Stimulated activated CD4-positive, alpha-beta T cell treated with anti-CD3 and anti-CD28 coated beads, Interleukin-4, amount 100 ng/mL, for 4 hours (primary cell): ENCODE data around the gene PDSS1.
"Not testable (repeated sequence)": the region's sequence is repeated elsewhere in the genome, so short reads cannot be mapped to it uniquely, and the experiment has no call there.

Experiments
- DNase-seq, 2 experiments: peaks; one replicate each; pipeline ENCODE4 v3.0.0-alpha.2; 2020

The PDSS1 gene

DNA sequence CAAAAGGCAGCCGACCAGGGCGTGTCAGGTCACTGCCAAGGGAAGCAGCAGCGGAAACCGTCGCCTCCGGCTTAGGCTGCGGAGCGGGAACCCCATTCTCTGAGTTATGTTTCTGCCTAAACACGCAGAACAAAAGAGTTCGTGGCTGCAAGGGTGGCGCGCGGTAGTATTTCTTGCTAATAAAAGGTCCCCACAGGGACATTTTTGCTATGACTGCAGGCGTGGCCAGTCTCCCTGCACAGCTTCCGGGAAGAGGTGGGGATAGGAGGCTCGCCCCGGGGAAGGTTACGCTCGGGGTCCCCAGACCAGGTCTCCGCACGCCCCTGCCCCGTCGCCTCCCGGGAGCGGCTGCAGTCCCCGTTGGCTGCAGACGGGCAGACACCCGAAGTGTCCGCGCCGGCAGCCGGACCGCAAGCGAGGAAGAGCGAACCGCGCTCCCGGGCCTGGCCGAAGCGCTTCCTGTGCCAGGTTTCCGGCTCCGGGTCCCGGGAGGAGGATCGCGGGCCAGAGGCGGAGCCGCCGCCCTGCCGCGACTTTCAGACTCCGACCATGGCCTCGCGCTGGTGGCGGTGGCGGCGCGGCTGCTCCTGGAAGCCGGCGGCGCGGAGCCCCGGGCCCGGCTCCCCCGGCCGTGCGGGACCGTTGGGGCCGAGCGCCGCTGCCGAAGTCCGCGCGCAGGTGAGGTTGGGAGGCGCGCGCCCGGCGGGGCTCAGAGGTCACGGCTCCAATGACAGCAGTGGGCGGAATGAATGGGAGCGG, at the start of gene PDSS1:
Gene PDSS1 (plus strand): TSS at position 539 of the 759 bp plus-strand sequence. CDS start 11 bp downstream, at position 550.
- DNase-seq = peak; percentile 61 to 68

- DNase-seq = not testable (repeated sequence)
Measured at GRCh38 chr10:26648245-26648636, 49.3 kb upstream of the PDSS1 start.

DNA sequence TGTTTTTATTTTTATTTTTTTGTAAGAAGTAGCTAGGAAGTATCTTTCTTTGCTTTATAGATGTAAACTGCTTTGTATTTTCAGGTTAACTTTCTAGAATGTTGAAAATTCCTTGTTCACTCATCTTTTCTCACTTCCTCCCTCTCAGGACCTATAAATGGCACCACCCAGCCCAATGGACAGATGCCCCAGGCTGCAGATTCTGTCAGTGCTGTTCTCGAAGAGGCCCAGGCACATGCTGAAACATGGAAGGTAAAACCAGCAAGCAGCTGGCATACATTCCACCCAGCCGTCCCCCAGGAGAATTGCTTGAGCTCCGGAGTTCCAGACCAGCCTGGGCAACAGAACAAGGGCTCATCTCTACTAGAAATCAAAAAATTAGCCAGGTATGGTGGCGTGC, 47.1 kb upstream of the PDSS1 start:
- DNase-seq = no peak

- DNase-seq = not testable (repeated sequence)
Measured at GRCh38 chr10:26651476-26651875, 46.0 kb upstream of the PDSS1 start.

GRCh38 chr10:26653004-26653403, 44.5 kb upstream of the PDSS1 start:
- no peak for DNase-seq

GRCh38 chr10:26655746-26656145, 41.8 kb upstream of the PDSS1 start:
- no peak for DNase-seq

DNA sequence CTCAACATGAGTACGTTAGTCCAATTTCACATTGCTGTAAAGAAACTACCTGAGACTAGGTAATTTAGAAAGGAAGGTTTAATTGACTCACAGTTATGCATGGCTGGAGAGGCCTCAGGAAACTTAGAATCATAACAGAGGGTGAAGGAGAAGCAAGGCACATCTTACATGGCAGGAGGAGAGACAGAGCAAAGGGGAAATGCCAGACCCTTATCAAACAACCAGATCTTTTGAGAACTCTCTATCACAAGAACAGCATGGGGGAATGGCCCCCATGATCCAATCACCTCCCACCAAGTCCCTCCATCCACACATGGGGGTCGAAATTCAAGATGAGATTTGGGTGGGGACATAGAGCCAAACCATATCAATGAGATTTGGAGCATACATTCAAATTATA, 34.6 kb upstream of the PDSS1 start:
- DNase-seq = no peak

DNA sequence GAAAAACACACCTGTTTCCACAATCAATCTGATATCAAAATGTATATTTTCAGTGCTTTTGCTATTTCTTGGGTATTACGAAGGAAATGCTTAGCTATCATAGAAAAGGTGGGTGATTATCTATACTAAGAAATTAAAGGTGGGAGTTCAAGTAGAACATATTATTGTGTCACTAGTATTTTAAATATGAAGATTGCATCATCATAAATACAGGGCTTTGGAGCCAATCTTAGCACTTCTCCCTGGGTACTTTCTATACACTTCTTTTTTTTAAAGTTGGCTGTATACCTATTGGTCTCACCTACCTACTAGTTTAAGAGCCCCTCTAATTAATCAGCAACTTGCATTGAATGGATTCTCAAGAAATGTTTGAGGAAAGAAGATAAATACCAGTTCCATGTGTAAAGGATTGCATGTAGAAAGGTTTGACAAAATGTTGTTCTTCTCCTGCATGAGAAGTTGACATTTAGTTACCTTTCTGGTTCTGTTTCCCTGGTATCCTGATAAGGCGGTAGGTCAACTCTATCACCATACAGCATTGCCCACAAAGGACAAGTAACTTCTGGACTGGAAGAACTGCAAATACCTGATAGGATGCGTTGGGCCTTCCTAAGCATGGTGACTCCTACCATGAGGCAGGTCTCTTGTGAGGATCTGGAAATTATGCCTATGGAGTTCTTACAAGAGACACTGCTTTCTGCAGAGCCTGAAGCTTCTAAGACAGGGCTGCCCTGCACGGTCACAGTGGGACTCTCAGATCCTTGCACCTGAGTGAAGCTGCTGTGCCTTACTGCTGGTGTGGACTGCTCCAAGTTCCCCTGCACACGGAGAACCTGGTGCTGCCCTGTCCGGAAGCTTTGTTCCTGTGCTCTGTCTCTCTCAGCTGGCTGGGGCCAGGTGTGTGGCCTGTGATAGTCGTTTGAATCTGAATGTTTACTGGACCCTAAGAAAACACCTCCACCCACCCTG, 32.1 kb upstream of the PDSS1 start:
- DNase-seq = no peak

- DNase-seq = no peak
Measured at GRCh38 chr10:26675873-26676257, 21.6 kb upstream of the PDSS1 start.

GRCh38 chr10:26679588-26679987, 17.9 kb upstream of the PDSS1 start:
- DNase-seq = no peak

- no peak for DNase-seq
Measured at GRCh38 chr10:26681076-26681475, 16.4 kb upstream of the PDSS1 start.

DNA sequence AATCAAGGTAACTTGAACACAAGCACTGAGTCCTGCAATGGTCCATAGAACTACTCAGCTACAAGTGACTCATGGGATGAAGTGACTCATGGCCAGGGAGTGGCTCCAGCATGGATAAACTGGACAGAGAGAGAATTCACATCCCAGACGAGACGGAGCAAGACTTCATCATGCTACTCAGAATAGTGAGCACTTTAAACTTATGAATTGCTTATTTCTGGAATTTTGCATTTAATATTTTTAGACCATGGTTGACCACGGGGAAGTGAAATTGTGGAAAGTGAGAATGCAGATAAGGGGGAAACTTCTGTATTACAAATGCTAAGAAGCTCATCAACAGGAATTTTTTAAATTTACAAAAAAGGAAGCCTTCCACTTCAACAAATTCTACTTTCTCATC, 15.5 kb upstream of the PDSS1 start:
- DNase-seq = not testable (repeated sequence)

DNA sequence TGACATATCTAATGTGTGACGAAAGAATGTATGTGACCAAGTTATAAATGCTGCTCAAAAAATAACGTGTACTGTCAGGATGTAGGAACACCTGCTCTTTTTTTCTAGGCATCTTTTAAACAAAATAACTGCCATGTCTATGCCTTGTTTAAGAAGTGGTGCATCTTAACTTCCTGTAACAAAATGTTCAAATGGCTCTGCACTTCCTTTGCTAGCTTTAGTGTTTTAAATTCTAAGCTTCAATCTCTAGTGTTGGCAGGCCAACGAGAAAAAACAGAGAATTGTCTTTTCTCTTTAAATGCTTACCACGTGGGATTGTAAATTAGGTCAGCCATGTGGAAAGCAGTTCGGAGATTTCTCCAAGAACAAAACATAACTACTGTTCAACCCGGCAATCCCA, 14.6 kb upstream of the PDSS1 start:
- no peak for DNase-seq

DNA sequence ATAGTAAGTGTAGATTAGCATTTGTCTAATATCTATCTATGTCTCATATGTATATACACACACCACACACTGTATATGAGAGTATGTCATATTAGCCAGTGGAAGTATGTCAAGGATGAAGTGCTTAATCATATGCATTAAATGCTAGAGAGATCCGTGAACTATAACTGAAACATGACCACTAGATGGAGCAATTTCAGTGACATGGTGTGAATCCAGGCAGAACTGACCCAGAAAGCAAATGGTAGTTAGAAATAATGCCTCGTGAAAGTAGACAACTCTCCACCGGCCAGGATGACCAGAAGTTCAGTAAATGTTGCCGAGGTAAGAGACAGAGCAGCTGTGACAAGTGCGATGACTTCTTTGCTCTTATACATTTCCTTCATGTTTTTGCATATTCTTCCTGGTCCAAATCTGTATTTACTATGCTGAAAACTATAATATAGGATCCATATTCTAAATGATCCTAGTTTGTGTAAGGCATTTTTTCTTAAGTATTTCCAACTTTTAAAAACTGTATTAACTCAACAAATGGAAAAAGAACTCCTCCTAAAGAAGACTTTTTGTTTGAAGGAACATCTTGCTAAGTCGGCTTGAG, 12.7 kb upstream of the PDSS1 start:
- not testable (repeated sequence) for DNase-seq

- no peak for DNase-seq
Measured at GRCh38 chr10:26685441-26685840, 12.1 kb upstream of the PDSS1 start.

DNA sequence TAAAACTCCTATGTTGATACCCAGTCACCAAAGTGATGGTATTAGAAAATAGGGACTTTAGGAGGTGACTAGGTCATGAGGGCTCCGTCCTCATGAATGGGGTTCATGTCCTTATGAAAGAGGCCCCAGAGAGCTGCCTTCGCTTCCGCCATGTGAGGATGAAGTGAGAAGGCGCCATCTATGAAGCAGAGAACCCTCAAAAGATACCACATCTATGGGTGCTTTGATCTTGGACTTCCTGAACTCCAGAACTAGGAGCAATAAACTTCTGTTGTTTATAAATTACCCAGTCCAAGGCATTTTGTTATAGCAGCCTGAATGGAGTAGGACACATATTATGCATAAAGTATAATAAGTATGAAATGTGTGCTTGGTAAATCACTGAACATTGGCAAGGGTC, 8.1 kb upstream of the PDSS1 start:
- DNase-seq = no peak

GRCh38 chr10:26690731-26691475, 6.6 kb upstream of the PDSS1 start:
- DNase-seq = no peak

GRCh38 chr10:26694536-26694935, 3.0 kb upstream of the PDSS1 start:
- not testable (repeated sequence) for DNase-seq

DNA sequence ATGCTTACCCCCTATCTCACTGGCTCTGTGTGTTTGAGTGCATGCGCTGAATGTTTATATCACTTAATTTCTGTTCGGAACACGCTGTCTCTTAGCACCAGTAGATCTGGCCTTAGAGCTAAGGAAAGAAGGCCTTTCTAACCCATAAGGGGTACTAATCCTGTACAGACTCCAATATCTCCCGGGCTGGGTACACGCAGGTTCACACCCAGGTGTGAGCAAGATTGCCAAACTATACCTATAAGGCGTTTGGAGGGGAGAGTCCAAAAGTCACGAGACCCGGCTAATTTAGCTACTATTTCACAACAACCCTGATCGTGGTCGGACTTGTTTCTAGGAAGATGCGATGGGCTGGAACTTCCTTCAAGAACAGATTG, 727 bp upstream of the PDSS1 start:
- no peak for DNase-seq

GRCh38 chr10:26697922-26698608, 564 bp downstream of the PDSS1 start:
- DNase-seq = no peak

DNA sequence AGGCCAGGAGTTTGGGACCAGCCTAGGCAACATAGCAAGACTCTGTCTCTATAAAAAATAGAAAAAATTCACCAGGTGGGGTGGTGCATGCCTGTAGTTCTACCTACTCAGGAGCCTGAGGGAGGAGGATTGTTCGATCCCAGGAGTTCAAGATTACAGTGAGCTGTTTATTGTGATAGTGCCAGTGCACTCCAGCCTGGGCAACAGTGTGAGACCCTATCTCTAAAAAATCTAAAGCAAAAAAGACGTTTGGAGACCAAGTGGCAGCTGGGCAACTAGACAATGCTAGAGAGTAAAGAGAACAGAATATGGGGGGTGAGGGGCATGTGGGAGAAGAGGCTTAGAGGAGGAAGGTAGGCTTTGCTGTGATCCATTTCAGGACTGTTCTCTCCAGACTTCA, 1.4 kb downstream of the PDSS1 start:
- no peak for DNase-seq

- DNase-seq = no peak
Measured at GRCh38 chr10:26699631-26700030, 2.1 kb downstream of the PDSS1 start.
